Fibroblast of the aortic adventitia (primary cell): ENCODE results near the gene POP7. TPM values are rescaled to one million over a fixed set of nuclear protein-coding genes. Genes with fewer than 3 reads are reported as not detected.
"Not testable (repeated sequence)": the region's sequence is repeated elsewhere in the genome, so short reads cannot be mapped to it uniquely, and the experiment has no call there.

Experiments used
- DNase-seq: peaks from one replicate; pipeline ENCODE4 v3.0.0-alpha.2; 2010; ENCODE audit warnings: low read depth
- H3K4me3 ChIP-seq: 2 replicates; pipeline ENCODE4 v1.5.1; 2011; ENCODE audit warnings: low read depth, mild to moderate bottlenecking, control low read depth, low read length, moderate library complexity
- CTCF ChIP-seq: IDR thresholded peaks from 2 replicates; pipeline ENCODE4 v1.5.1; 2011; ENCODE audit warnings: mild to moderate bottlenecking, low read length, control low read depth, inconsistent platforms; ENCODE audit not compliant: insufficient read depth
- total RNA-seq: library from RNA; depleted of rRNA; stranded (reverse); fragments of >200 nt; gene quantifications from 2 replicates; pipeline ENCODE4 v1.2.3, GENCODE V29; 2012; ENCODE audit warnings: low replicate concordance

POP7 gene
- total RNA-seq, 1 donor = 32.4 TPM

- TF ChIP-seq CTCF = no peak
- DNase-seq = peak; percentile 56
- H3K4me3 ChIP-seq = peak within 1 kb of the TSS; percentile 83
These were observed 11.7 kb upstream of the POP7 start, which contains the start of gene GIGYF1 for GRCh38 chr7:100694098-100694745. GIGYF1 (minus strand) TSS chr7:100694250; CDS start chr7:100688238, 6,012 bp downstream.

- no peak for DNase-seq
- H3K4me3 ChIP-seq = no peak overlapping the region
- TF ChIP-seq CTCF = no peak
These were observed 9.8 kb upstream of the POP7 start for GRCh38 chr7:100696123-100696521.

DNA sequence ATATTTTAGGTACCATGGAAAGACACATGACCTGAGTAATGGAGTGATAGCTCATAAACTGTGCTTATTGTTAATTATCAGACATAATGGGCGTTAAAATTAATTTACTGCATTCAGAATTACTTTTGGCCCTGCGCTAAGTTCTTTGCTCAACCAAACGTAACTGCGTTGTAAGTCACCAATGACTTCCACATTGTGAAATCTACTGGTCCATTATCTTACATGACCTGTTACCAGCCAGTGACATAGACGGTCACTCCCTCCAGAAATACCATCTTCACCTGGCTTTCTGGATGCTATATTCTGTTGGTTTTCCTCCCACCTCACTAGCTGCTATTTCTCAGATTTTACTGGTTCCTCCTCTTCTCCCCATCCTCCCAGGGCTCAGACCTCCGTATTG, 6.9 kb upstream of the POP7 start:
- no peak for DNase-seq
- no peak overlapping the region for H3K4me3 ChIP-seq
- TF ChIP-seq CTCF = no peak

DNA sequence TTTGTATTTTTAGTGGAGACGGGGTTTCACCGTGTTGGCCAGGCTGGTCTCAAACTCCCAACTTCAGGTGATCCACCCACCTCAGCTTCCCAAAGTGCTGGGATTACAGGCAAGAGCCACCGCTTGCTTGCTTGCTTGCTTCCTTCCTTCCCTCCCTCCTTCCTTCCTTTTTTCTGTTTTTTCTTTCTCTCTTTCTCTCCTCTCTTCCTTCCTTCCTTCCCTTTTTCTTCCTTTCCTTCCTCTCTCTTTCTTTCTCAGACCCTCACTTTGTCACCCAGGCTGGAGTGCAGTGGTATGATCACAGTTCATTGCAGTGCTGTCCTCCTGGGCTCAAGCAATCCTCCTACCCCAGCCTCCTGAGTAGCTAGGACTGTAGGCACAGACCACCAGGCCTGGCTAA, 4.8 kb upstream of the POP7 start:
- not testable (repeated sequence) for H3K4me3 ChIP-seq, DNase-seq

GRCh38 chr7:100705320-100705752, 585 bp upstream of the POP7 start:
- peak; percentile 70 for DNase-seq
- peak; percentile 93 for TF ChIP-seq CTCF
- H3K4me3 ChIP-seq = peak overlapping the region; percentile 79

- no peak for DNase-seq
These were observed 871 bp downstream of the POP7 start for GRCh38 chr7:100706672-100707311.

GRCh38 chr7:100708395-100708794, 2.5 kb downstream of the POP7 start:
- no peak overlapping the region for H3K4me3 ChIP-seq
- no peak for TF ChIP-seq CTCF
- DNase-seq = no peak

More at GRCh38 chr7:100706672-100707311, 871 bp downstream of the POP7 start:
- H3K4me3 ChIP-seq = peak overlapping the region; percentile 90
- TF ChIP-seq CTCF = no peak
